ENCODE measurements around the gene ANKZF1.
"Not testable (repeated sequence)": the region's sequence is repeated elsewhere in the genome, so short reads cannot be mapped to it uniquely, and the experiment has no call there.

Gene ANKZF1

GRCh38 chr2:219230059-219230540, 494 bp downstream of the ANKZF1 start:
- DNase-seq: peak; percentile 49

- DNase-seq: no peak
Measured at GRCh38 chr2:219234331-219234730, 4.7 kb downstream of the ANKZF1 start.

GRCh38 chr2:219243291-219243761, 13.7 kb downstream of the ANKZF1 start:
- DNase-seq: no peak

GRCh38 chr2:219244789-219245147, 15.2 kb downstream of the ANKZF1 start:
- no peak for DNase-seq

- peak; percentile 89 for DNase-seq
Measured at GRCh38 chr2:219245148-219245898, 15.7 kb downstream of the ANKZF1 start, which contains the start of the genes GLB1L and STK16. TSS of gene GLB1L (minus strand) at chr2:219245444. CDS start at chr2:219243573, 1,871 bp downstream. TSS of gene STK16 (plus strand) at chr2:219245479. CDS start at chr2:219246000, 521 bp downstream.

- DNase-seq: no peak
Measured at GRCh38 chr2:219245899-219246230, 16.3 kb downstream of the ANKZF1 start.

GRCh38 chr2:219246559-219246958, 17.0 kb downstream of the ANKZF1 start:
- no peak for DNase-seq

GRCh38 chr2:219247678-219248642, 18.4 kb downstream of the ANKZF1 start:
- DNase-seq: peak; percentile 61

GRCh38 chr2:219248845-219249202, 19.2 kb downstream of the ANKZF1 start:
- DNase-seq: no peak

GRCh38 chr2:219249203-219249980, 19.8 kb downstream of the ANKZF1 start:
- DNase-seq: no peak

GRCh38 chr2:219250049-219250781, 20.6 kb downstream of the ANKZF1 start:
- no peak for DNase-seq

- no peak for DNase-seq
Measured at GRCh38 chr2:219251656-219252055, 22.1 kb downstream of the ANKZF1 start.

GRCh38 chr2:219252084-219252483, 22.5 kb downstream of the ANKZF1 start:
- peak; percentile 38 for DNase-seq

- DNase-seq: peak; percentile 51
Measured at GRCh38 chr2:219252570-219252899, 22.9 kb downstream of the ANKZF1 start.

- DNase-seq: peak; percentile 43
Measured at GRCh38 chr2:219252900-219253752, 23.5 kb downstream of the ANKZF1 start, which contains the start of gene TUBA4B. TSS of gene TUBA4B (plus strand) at chr2:219253243. CDS start at chr2:219253408, 165 bp downstream.

GRCh38 chr2:219253753-219254589, 24.4 kb downstream of the ANKZF1 start, which contains the start of gene TUBA4A:
TSS of gene TUBA4A (minus strand) at chr2:219253918. CDS start at chr2:219253858, 60 bp downstream.
- peak; percentile 92 for DNase-seq

GRCh38 chr2:219254590-219255201, 25.1 kb downstream of the ANKZF1 start:
- DNase-seq: no peak

GRCh38 chr2:219258942-219259341, 29.3 kb downstream of the ANKZF1 start:
- not testable (repeated sequence) for DNase-seq
